Colonic mucosa (tissue), 4 donors: ENCODE measurements around the gene DLX3. TPM values are rescaled to one million over a fixed set of nuclear protein-coding genes. Genes with fewer than 3 reads are reported as not detected.

ENCODE experiments used
- DNase-seq: peaks from one replicate; pipeline ENCODE4 v3.0.0-alpha.2; 2020
- H3K27ac ChIP-seq: fragments of 200-600 bp; one replicate; pipeline ENCODE4 v1.8.0; 2021
- H3K27me3 ChIP-seq: fragments of 200-600 bp; one replicate; pipeline ENCODE4 v1.8.0; 2021
- H3K36me3 ChIP-seq: fragments of 200-600 bp; one replicate; pipeline ENCODE4 v1.8.0; 2021
- H3K4me1 ChIP-seq: fragments of 200-600 bp; one replicate; pipeline ENCODE4 v1.8.0; 2021; ENCODE audit warnings: mild to moderate bottlenecking
- H3K4me3 ChIP-seq: fragments of 200-600 bp; one replicate; pipeline ENCODE4 v1.8.0; 2021
- H3K9ac ChIP-seq, 2 donors: one replicate each; pipeline ENCODE4 v1.7.0; 2013; ENCODE audit warnings: control low read depth in 2 of 2, low read depth in 2 of 2, low read length in 2 of 2
- H3K9me3 ChIP-seq: fragments of 200-600 bp; one replicate; pipeline ENCODE4 v1.8.0; 2021
- intact Hi-C: fragments of 100-400 bp; cut with DNase I; formaldehyde crosslinking; loops from one replicate; pipeline ENCODE4 v1.14.1; 2022
- total RNA-seq, 2 donors: library from RNA; stranded (reverse); fragmentation: NEBNext Ultra II Directional in 1 of 2; extraction: Animal tissue kit (Norgen Biotek cat#: 25700) in 1 of 2; gene quantifications; one replicate each; pipeline ENCODE4 v1.2.1, GENCODE V29; 2021
- TF ChIP-seq, protein P1 (sequence below): fragments of 200-600 bp; IDR thresholded peaks from one replicate; pipeline ENCODE4 v1.8.0; 2022; ENCODE audit warnings: antibody characterized with exemption, mild to moderate bottlenecking
- donor health status: healthy.
- donor health status: DM: no; HTN: no; CAD: no.
- donor health status: DM: no; HTN: no; CAD: no.

Gene DLX3
- total RNA-seq, 2 donors from 2014 or later, result 0.21 TPM; not detected in 1

DNA sequence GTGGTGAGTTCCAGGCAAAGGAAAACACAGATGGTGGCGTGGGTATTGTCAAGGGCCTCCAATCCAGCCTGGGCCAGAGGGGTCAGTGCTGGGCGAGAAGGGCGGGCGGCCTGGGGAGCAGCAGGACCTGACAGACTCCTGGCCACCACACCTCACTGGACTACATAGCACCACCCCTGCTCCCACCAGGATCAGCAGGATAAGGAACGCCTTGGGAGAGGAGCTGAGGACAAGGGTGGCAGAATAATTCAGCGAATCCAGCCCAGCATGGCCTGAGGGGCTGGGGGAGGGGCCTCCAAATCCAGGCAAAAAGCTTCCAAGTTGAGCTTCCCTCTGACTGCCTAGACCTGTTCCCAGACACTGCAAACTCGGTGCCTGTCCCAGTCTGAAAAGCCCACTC is 19.5 kb downstream of the DLX3 start:
- Histone ChIP-seq H3K27ac (no peak overlapping the region), H3K9ac (no peak overlapping the region), H3K27me3 (peaks cover 38% of the 10 kb centered on the region), H3K4me3 (no peak overlapping the region), H3K9me3 (no peaks in the 10 kb centered on the region), H3K36me3 (no peaks in the 10 kb centered on the region), H3K4me1 (no peaks in the 10 kb centered on the region)
- intact Hi-C loops, result no loop called here
- TF ChIP-seq, protein P1, sequence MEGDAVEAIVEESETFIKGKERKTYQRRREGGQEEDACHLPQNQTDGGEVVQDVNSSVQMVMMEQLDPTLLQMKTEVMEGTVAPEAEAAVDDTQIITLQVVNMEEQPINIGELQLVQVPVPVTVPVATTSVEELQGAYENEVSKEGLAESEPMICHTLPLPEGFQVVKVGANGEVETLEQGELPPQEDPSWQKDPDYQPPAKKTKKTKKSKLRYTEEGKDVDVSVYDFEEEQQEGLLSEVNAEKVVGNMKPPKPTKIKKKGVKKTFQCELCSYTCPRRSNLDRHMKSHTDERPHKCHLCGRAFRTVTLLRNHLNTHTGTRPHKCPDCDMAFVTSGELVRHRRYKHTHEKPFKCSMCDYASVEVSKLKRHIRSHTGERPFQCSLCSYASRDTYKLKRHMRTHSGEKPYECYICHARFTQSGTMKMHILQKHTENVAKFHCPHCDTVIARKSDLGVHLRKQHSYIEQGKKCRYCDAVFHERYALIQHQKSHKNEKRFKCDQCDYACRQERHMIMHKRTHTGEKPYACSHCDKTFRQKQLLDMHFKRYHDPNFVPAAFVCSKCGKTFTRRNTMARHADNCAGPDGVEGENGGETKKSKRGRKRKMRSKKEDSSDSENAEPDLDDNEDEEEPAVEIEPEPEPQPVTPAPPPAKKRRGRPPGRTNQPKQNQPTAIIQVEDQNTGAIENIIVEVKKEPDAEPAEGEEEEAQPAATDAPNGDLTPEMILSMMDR, result no peak
- DNase-seq, result no peak

DNA sequence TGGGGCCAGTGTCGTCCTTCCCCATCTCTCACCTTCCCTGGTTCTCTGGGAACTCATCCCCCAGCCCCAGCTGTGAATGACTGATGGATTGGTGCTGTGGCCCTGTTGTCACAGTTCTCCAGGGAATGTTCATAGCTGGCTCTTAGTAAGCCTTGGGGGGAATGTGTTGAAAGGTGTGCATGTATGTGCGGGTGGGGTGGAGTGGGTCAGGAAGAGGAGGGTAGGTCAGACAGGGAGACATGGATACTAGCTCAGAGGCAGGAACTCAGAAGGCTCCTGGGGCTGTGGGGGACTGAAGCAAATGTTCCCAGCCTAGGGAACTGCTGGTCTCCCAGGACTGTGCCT is 21.8 kb downstream of the DLX3 start:
- H3K27me3 ChIP-seq, result peaks cover 59% of the 10 kb centered on the region
- H3K9me3 ChIP-seq, result no peaks in the 10 kb centered on the region
- H3K9ac ChIP-seq, result no peak overlapping the region
- peaks cover 7% of the 10 kb centered on the region for H3K4me1 ChIP-seq
- no peak for DNase-seq
- TF ChIP-seq, protein P1, result no peak
- H3K4me3 ChIP-seq, result no peak overlapping the region
- no peak overlapping the region for H3K27ac ChIP-seq
- H3K36me3 ChIP-seq, result no peaks in the 10 kb centered on the region
- intact Hi-C loops, result no loop called here

DNA sequence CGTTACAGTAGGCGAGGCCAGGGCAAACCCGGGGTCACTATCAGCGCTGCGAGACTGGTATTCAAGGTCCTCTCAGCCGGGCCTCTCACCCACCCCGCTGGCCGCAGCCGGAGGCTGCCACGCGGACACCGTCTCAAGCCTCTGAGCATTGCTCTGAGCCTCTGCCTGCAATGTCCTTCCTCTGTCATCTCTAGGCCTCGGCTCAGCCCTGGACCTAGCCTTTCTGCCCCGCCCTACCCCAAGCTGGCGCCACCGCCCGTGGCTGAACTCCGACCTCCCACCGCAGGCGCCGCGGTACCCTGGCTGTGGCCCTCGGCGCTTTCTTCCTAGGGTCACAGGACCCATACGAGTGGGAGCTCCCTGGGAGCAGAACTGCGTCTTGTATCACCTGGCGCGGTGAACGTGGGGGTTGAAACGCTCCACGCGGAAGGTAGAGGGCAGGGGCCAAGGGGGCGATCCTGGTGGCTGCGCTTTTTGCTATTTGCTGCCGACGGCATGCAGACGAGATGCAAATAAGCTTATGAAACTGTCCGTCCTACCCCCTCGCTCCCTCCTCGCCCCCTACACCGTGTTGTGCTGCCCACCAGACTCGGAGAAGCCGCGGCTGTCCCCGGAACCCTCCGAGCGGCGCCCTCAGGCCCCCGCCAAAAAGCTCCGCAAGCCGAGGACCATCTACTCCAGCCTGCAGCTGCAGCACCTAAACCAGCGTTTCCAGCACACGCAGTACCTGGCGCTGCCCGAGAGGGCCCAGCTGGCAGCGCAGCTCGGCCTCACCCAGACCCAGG is 22.3 kb downstream of the DLX3 start:
- Histone ChIP-seq H3K36me3 (no peaks in the 10 kb centered on the region), H3K9ac (no peak overlapping the region), H3K4me1 (peaks cover 7% of the 10 kb centered on the region), H3K27me3 (peaks cover 64% of the 10 kb centered on the region), H3K9me3 (no peaks in the 10 kb centered on the region), H3K4me3 (no peak overlapping the region), H3K27ac (no peak overlapping the region)
- TF ChIP-seq, protein P1, result no peak
- no peak for DNase-seq
- intact Hi-C loops, result no loop called here

DNA sequence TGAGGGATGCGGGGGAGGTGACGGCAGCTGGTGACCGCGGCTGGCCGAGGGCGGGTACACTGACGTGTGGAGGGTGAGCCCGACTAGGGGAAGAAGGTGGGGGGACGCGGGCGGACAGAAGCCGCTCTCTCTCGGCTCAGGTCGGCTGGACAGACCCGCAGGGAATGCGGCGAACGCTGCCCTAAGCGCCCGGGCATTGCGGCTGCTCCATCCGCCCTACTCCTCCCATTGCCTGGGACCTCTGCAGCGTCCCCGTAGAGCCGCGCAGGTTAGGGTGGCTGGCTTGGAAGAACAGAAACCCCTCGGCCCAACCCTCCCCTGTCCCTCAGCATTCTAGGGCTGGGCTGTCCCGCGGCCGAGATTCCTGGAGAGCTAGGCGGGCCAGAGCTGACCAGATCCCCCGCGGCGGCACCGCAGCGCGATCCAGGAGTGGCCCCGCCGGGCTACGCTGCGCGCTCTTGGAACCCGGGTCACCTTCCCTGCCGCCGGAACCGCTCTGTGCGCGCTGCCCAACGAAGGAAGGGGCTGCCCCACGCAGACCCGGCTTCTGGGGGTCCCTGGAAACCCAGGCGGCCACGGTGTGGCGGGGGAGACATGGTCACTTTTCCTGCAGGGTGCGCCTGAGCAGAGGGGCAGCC is 23.1 kb downstream of the DLX3 start:
- TF ChIP-seq, protein P1, result no peak
- H3K27ac ChIP-seq, result no peak overlapping the region
- DNase-seq, result no peak
- H3K9me3 ChIP-seq, result no peaks in the 10 kb centered on the region
- intact Hi-C loops, result no loop called here
- H3K27me3 ChIP-seq, result peaks cover 71% of the 10 kb centered on the region
- H3K9ac ChIP-seq, result no peak overlapping the region
- no peaks in the 10 kb centered on the region for H3K36me3 ChIP-seq
- H3K4me1 ChIP-seq, result peaks cover 7% of the 10 kb centered on the region
- H3K4me3 ChIP-seq, result no peak overlapping the region

DNA sequence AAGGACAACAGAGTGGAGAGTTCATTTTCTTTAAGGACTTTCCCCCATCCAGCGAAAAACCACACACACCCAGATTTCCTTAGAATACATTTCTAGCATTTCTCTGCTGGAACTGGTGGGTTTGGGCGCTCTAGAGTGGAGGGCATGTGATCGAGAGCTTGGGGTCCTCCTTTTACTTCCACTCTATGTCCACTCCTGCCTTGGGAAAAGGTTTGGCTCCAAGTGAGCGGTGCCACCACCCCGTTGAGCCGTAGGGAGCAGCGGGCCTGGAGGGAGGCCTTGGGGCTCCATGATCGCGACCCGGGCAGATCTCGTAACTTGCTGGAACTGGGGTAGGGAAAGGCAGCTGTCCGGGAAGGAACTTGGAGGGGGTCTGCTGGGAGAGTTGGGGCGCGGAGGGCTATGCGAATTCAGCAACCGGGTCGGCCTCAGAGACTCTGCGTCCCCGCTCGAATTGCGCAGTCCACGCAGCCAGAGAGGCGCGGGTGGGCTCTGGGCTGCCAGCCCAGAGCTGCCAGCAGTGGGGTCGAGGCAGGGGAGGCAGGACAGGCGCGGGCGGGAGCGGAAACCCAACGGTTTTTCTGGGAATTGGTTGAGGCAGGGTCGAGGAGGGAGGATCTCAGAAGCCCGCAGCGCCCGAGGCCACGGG is 23.7 kb downstream of the DLX3 start:
- TF ChIP-seq, protein P1, result no peak
- no peaks in the 10 kb centered on the region for H3K9me3 ChIP-seq
- peaks cover 7% of the 10 kb centered on the region for H3K4me1 ChIP-seq
- H3K9ac ChIP-seq, result no peak overlapping the region
- no peak overlapping the region for H3K27ac ChIP-seq
- intact Hi-C loops, result no loop called here
- no peak for DNase-seq
- H3K4me3 ChIP-seq, result no peak overlapping the region
- H3K27me3 ChIP-seq, result peaks cover 77% of the 10 kb centered on the region
- no peaks in the 10 kb centered on the region for H3K36me3 ChIP-seq
